GM12875 (cell line): ENCODE measurements around the gene GRID1.
"Not testable (repeated sequence)": the region's sequence is repeated elsewhere in the genome, so short reads cannot be mapped to it uniquely, and the experiment has no call there.

ENCODE experiments used
- H3K4me3 ChIP-seq: one replicate; pipeline ENCODE4 v1.5.1; 2011; ENCODE audit warnings: low read depth, low read length, control low read depth
- CTCF ChIP-seq: IDR thresholded peaks from 2 replicates; pipeline ENCODE4 v1.5.1; 2011; ENCODE audit warnings: low read depth, mild to moderate bottlenecking, control low read depth, inconsistent platforms, low read length, moderate library complexity, borderline replicate concordance; ENCODE audit not compliant: insufficient read depth

Gene GRID1

GRCh38 chr10:86078639-86079035 is 288.0 kb downstream of the GRID1 start:
- no peak for TF ChIP-seq CTCF
- H3K4me3 ChIP-seq, result no peak overlapping the region

GRCh38 chr10:86077871-86078638 is 288.5 kb downstream of the GRID1 start:
- no peak overlapping the region for H3K4me3 ChIP-seq
- no peak for TF ChIP-seq CTCF

GRCh38 chr10:86077271-86077670 is 289.3 kb downstream of the GRID1 start:
- no peak overlapping the region for H3K4me3 ChIP-seq

GRCh38 chr10:86076497-86076896 is 290.1 kb downstream of the GRID1 start:
- H3K4me3 ChIP-seq, result not testable (repeated sequence)

More at GRCh38 chr10:86077271-86077670, 289.3 kb downstream of the GRID1 start:
- TF ChIP-seq CTCF, result no peak

- no peak for TF ChIP-seq CTCF
- H3K4me3 ChIP-seq, result no peak overlapping the region
These were observed 291.1 kb downstream of the GRID1 start for GRCh38 chr10:86075512-86075911.

- H3K4me3 ChIP-seq, result no peak overlapping the region
- TF ChIP-seq CTCF, result no peak
These were observed 292.3 kb downstream of the GRID1 start for GRCh38 chr10:86074294-86074693.

GRCh38 chr10:86073199-86073977 is 293.2 kb downstream of the GRID1 start:
- no peak overlapping the region for H3K4me3 ChIP-seq
- no peak for TF ChIP-seq CTCF
